Fibroblast of peridontal ligament (primary cell): ENCODE results near the gene CFAP47.
"Not testable (repeated sequence)": the region's sequence is repeated elsewhere in the genome, so short reads cannot be mapped to it uniquely, and the experiment has no call there.

Experiments used
- DNase-seq: peaks from one replicate; pipeline ENCODE4 v3.0.0-alpha.2; 2010; ENCODE audit errors: extremely low read depth

CFAP47 gene

GRCh38 chrX:35919536-35920309 is at the start of gene CFAP47:
TSS of gene CFAP47 (plus strand) at chrX:35919734. CDS start at chrX:35919800, 66 bp downstream.
- DNase-seq, result no peak

DNA sequence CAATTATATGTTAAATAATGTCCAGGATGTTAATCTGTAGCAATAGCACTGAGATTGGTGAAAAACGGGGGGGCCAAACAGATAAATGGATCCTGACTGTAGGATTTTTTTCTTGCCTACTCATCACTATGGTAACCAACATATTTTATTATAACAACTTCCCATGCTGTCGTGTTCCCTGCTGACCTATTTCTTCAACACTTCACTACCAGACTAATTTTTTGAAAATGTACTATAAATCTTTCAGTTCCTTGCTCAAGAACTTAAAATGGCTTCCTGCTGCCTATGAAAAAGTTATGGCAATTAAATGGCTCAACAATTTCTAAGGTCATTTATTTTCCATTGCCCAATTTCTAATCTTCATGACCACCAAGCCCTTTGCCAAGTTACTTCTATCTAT is 38.9 kb upstream of the CFAP47 start:
- no peak for DNase-seq

DNA sequence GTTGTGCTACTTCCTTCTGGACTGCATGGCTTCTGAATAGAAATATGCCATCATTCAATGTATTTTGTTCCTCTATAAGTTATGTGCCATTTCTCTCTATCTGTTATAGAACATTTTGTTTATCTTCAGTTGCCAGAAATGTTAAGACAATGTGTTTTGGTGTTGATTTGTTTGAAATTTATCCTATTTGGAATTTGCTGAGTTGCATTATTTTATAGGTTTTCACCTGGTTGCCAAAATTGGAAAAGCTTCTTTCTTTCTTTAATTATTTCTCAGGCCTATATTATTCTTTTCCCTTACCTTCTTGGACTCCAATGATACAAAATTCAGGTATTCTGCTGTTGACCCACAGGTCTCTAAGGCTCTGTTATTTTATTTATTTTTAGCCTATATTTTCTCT is 33.4 kb upstream of the CFAP47 start:
- DNase-seq, result no peak

- no peak for DNase-seq
Measured at GRCh38 chrX:35890699-35891098, 28.8 kb upstream of the CFAP47 start.

DNA sequence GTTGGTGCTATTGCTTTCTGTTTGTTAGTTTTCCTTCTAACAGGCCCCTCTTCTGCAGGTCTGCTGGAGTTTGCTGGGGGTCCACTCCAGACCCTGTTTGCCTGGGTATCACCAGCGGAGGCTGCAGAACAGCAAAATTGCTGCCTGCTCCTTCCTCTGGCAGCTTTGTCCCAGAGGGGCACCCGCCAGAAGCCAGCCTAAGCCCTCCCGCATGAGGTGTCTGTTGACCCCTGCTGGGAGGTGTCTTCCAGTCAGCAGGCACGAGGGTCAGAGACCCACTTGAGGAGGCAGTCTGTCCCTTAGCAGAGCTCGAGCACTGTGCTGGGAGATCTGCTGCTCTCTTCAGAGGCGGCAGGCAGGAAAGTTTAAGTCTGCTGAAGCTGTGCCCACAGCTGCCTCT is 67.3 kb downstream of the CFAP47 start:
- DNase-seq, result not testable (repeated sequence)

- no peak for DNase-seq
Measured at GRCh38 chrX:36007207-36007606, 87.7 kb downstream of the CFAP47 start.

DNA sequence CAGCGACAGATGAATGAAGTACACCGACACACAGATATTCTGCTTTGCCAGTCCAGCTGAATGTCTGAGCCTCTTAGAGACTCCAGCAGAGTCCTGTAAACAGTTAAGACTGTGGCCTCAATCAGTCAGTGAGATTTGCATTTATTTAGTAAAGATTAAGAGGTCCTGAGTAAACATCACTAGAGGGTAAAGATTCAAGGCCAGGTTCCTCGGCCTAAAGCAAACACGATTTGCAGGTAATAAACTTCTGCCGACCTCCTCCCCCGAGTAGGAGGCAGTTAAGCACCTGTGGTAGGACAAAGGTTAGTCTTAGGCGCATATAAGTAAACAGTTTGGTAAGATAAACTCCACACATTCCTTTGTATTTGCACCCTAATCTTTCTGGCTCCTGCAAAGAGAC is 99.6 kb downstream of the CFAP47 start:
- DNase-seq, result no peak

DNA sequence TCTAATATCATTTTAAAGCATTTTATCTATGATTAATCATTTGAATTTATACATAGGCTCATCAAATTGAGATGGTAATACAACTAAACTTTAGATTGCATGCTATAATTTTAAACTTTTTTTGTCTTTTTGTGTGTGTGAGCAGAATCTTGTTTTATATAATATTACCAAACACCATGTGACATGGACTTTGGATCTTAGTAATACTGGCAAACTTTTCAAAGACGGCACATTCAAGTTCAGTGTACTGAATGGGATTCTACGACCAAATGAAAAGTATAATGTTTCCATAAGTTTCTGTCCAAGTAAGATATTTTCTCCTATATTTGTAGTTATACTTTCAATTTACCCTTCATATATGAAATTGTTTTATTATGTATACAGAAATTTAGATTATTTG is 116.0 kb downstream of the CFAP47 start:
- DNase-seq, result no peak

GRCh38 chrX:36062778-36063177 is 143.2 kb downstream of the CFAP47 start:
- no peak for DNase-seq

DNA sequence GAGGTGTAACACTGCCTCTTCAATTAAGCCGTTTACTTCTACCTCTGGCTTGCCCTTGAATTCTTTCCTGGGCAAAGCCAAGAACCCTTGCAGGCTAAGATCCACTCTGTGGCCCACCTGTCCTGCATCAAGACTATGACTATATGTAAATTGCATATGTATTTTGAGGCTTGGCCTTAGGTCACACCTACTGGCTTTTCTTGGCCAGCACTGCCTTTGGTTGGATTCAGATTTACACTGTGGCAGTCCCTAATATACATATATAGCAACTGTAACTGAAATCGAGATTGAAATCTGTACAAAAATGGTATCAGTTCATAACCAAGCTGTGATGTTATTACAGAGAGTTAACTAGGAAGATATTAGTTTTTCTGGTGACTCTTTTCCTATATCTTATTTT is 151.5 kb downstream of the CFAP47 start:
- no peak for DNase-seq

DNA sequence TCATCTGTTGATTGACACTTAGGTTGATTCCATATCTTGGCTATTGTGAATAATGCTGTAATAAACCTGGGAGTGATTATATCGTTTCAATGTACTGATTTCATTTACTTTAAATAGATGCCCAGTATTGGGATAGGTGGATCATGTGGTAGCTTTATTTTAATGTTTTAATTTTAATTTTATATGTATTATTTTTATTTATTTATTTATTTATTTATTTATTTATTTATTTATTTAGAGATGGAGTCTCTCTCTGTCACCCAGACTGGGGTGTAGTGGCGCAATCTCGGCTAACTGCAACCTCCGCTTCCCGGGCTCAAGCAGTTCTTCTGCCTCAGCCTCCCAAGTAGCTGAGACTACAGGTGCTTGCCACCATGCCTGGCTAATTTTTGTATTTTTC is 155.5 kb downstream of the CFAP47 start:
- DNase-seq, result not testable (repeated sequence)

GRCh38 chrX:36083256-36083655 is 163.7 kb downstream of the CFAP47 start:
- DNase-seq, result no peak

- no peak for DNase-seq
Measured at GRCh38 chrX:36087366-36087765, 167.8 kb downstream of the CFAP47 start.

DNA sequence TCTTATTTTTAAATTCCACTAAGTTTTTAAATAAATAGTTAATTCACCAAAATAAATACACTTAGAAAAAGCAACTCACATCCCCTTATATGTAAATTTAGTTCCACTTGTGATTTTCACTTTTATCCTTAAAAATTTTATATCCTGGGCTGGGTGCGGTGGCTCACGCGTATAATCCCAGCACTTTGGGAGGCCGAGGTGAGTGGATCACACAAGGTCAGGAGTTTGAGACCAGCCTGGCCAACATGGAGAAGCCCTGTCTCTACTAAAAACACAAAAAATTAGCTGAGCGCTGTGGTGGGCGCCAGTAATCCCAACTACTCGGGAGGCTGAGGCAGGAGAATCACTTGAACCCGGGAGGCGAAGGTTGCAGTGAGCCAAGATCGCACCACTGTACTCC is 169.4 kb downstream of the CFAP47 start:
- not testable (repeated sequence) for DNase-seq

GRCh38 chrX:36102425-36102824 is 182.9 kb downstream of the CFAP47 start:
- no peak for DNase-seq

DNA sequence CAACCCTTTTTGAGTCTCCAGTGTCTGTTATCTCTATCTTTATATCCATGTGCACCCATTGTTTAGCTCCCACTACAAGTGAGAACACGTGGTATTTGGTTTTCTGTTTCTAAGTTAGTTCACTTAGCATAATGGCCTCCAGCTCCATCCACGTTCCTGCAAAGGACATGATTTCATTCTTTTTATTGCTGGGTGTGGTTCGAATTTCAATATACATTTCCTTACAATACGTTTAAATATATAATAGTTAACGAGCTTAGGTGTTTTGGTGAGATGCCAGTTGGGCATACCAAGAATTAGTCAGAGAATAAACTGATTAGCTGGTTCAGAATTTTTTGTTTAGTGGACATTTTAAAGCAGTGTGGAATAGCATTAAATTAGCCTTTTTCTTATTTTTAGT is 196.7 kb downstream of the CFAP47 start:
- no peak for DNase-seq

- DNase-seq, result no peak
Measured at GRCh38 chrX:36159254-36159653, 239.7 kb downstream of the CFAP47 start.

DNA sequence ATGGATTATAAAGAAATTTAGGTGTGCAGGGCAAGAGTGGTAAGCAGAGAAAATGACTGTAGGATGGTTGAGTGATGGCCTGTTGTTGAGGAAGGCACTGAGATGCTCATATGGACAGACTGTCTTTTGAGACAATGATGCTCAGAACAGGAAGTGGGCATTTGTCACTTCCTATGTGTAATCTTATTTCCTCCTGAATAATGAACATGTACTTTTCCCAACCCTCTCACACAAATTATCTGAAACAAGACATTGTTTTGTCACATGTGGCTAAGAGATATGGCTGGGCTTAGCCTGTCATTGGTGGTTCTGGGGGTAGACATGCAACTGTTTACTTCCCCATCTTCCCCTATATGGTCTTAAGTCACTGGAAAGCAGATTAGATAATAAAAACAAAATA is 240.5 kb downstream of the CFAP47 start:
- no peak for DNase-seq

GRCh38 chrX:36198575-36198974 is 279.0 kb downstream of the CFAP47 start:
- DNase-seq, result no peak

DNA sequence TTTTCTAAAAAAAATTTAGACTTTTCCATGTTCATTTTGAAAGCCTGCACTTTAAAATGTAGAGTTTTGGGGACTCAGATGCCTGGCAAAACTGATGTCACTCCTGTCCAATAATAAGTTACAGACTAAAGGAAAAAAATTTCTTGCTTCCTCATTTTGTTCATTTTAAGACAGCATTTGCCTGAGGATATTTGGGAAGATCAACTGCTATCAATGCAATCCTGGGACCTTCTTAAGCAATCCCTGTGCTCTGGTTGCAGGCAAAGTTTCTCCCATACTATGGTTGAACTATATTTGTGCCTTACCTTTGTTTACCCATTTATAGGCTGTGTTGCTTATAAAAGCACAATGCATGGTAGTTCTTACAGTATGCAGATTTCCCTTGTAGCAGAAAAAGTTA is 280.4 kb downstream of the CFAP47 start:
- DNase-seq, result no peak

DNA sequence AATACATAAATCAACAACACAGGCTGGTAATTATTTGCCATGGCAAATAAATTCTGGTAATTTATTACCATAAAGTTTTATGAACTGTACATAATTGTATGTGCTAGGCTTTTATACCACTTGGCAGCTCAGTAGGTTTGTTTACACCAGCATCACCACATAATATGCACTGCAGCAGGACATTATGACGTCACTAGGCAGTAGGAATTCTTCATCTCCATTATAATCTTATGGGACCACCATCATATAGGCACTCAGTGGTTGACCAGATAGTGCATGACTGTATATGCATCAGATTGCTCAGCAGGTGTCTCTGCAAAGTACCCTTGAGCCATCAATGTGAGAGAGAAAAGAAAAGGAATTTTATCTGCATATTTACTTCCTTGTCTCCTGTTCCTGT is 295.4 kb downstream of the CFAP47 start:
- DNase-seq, result no peak

GRCh38 chrX:36218801-36219200 is 299.3 kb downstream of the CFAP47 start:
- DNase-seq, result no peak

DNA sequence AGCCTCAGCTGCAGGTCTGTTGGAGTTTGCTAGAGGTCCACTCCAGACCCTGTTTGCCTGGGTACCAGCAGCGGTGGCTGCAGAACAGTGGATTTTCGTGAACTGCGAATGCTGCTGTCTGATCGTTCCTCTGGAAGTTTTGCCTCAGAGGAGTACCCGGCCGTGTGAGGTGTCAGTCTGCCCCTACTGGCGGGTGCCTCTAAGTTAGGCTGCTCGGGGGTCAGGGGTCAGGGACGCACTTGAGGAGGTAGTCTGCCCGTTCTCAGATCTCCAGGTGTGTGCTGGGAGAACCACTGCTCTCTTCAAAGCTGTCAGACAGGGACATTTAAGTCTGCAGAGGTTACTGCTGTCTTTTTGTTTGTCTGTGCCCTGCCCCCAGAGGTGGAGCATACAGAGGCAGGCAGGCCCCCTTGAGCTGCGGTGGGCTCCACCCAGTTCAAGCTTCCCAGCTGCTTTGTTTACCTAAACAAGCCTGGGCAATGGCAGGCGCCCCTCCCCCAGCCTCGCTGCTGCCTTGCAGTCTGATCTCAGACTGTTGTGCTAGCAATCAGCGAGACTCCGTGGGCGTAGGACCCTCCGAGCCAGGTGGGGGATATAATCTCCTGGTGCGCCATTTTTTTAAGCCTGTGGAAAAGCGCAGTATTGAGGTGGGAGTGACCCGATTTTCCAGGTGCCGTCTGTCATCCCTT is 315.4 kb downstream of the CFAP47 start:
- DNase-seq, result not testable (repeated sequence)
